OCI-LY7 (cell line): ENCODE results near the gene ZNF652. TPM values are rescaled to one million over a fixed set of nuclear protein-coding genes. Genes with fewer than 3 reads are reported as not detected.

Experiments
- BruUV-seq: library from RNA; stranded (reverse); fragments of 400-500 nt; replicated peaks from 2 replicates; lab custom pipeline; 2021; lab: Mats Ljungman, UMichigan
- CTCF ChIA-PET: fragments of 300-600 bp; sonication (Branson Sonifier 250); formaldehyde crosslinking; loops from one replicate; lab custom pipeline; 2022; ENCODE audit warnings: antibody characterized with exemption; ENCODE audit not compliant: unreplicated experiment; lab: Charles Lee
- POLR2A ChIA-PET: fragments of 300-600 bp; sonication (Branson Sonifier 250); formaldehyde crosslinking; loops from one replicate; lab custom pipeline; 2022; ENCODE audit warnings: antibody characterized with exemption; lab: Charles Lee
- DNase-seq: peaks from one replicate; pipeline ENCODE4 v3.0.0-alpha.2; 2015; ENCODE audit warnings: low spot score
- H2AFZ ChIP-seq: fragments of 200-600 bp; sonication (generic), shearing (Covaris generic); 2 replicates; pipeline ENCODE4 v1.6.1; 2014; ENCODE audit warnings: mild to moderate bottlenecking, antibody characterized with exemption, low read length, moderate library complexity
- H3K27ac ChIP-seq: fragments of 200-600 bp; sonication (generic); 2 replicates; pipeline ENCODE4 v1.5.1; 2014; ENCODE audit warnings: mixed run types, low read depth, mild to moderate bottlenecking, moderate library complexity, low read length, inconsistent platforms; ENCODE audit not compliant: poor library complexity, severe bottlenecking
- H3K36me3 ChIP-seq: fragments of 200-600 bp; sonication (generic); 2 replicates; pipeline ENCODE4 v1.6.1; 2014; ENCODE audit warnings: mild to moderate bottlenecking, antibody characterized with exemption, low read length, moderate library complexity, mixed read lengths; ENCODE audit not compliant: insufficient read depth
- H3K4me1 ChIP-seq: fragments of 200-600 bp; sonication (generic); 2 replicates; pipeline ENCODE4 v1.5.1; 2014; ENCODE audit warnings: mild to moderate bottlenecking, low read length; ENCODE audit not compliant: insufficient read depth, poor library complexity, severe bottlenecking
- H3K4me2 ChIP-seq: fragments of 200-600 bp; sonication (generic); 2 replicates; pipeline ENCODE4 v1.6.1; 2014; ENCODE audit warnings: mild to moderate bottlenecking, low read length
- H3K4me3 ChIP-seq: fragments of 200-600 bp; sonication (generic); 2 replicates; pipeline ENCODE4 v1.5.1; 2014; ENCODE audit warnings: mild to moderate bottlenecking, low read depth, low read length; ENCODE audit not compliant: poor library complexity, severe bottlenecking
- H3K79me2 ChIP-seq: fragments of 200-600 bp; sonication (generic); 2 replicates; pipeline ENCODE4 v1.6.1; 2016; ENCODE audit warnings: low read depth, mild to moderate bottlenecking, low read length, moderate library complexity, mixed read lengths; ENCODE audit not compliant: insufficient read depth
- H3K9me2 ChIP-seq: fragments of 200-600 bp; sonication (generic); 2 replicates; pipeline ENCODE4 v1.6.1; 2016; ENCODE audit warnings: mild to moderate bottlenecking, low read length, mixed read lengths; ENCODE audit not compliant: insufficient read depth
- H3K9me3 ChIP-seq: fragments of 200-600 bp; sonication (generic); 2 replicates; pipeline ENCODE4 v1.6.1; 2014; ENCODE audit warnings: mild to moderate bottlenecking, mixed run types, low read length, mixed read lengths
- H4K20me1 ChIP-seq: fragments of 200-600 bp; sonication (generic); 2 replicates; pipeline ENCODE4 v1.6.1; 2014; ENCODE audit warnings: mild to moderate bottlenecking, antibody characterized with exemption, low read length, moderate library complexity, mixed read lengths; ENCODE audit not compliant: insufficient read depth
- EZH2phosphoT487 ChIP-seq: fragments of 200-600 bp; sonication (generic); IDR thresholded peaks from 2 replicates; pipeline ENCODE4 v1.6.1; 2018; ENCODE audit warnings: low read depth, borderline replicate concordance, mild to moderate bottlenecking, mixed run types, antibody characterized with exemption, low read length, moderate library complexity, mixed read lengths
- intact Hi-C: fragments of 100-400 bp; cut with micrococcal nuclease; formaldehyde crosslinking; loops from one replicate; pipeline ENCODE4 v1.10.0; 2022; ENCODE audit not compliant: unreplicated experiment
- total RNA-seq, 2 experiments: library from RNA; depleted of rRNA in 1 of 2; stranded (reverse); fragments of >200 nt in 1 of 2; shearing (Covaris generic) in 1 of 2; gene quantifications; 2 replicates each; pipeline ENCODE4 v1.2.3, GENCODE V29; 2014 to 2022
- TF ChIP-seq, protein P1 (sequence below): fragments of 200-600 bp; sonication (generic); conservative IDR thresholded peaks from 2 replicates; pipeline ENCODE4 v1.5.1; 2014; ENCODE audit warnings: mild to moderate bottlenecking, antibody characterized with exemption, low read length, moderate library complexity, mixed read lengths

Gene ZNF652
- total RNA-seq, 2 experiments from 2014 or later = 36.8 to 69.7 TPM

DNA sequence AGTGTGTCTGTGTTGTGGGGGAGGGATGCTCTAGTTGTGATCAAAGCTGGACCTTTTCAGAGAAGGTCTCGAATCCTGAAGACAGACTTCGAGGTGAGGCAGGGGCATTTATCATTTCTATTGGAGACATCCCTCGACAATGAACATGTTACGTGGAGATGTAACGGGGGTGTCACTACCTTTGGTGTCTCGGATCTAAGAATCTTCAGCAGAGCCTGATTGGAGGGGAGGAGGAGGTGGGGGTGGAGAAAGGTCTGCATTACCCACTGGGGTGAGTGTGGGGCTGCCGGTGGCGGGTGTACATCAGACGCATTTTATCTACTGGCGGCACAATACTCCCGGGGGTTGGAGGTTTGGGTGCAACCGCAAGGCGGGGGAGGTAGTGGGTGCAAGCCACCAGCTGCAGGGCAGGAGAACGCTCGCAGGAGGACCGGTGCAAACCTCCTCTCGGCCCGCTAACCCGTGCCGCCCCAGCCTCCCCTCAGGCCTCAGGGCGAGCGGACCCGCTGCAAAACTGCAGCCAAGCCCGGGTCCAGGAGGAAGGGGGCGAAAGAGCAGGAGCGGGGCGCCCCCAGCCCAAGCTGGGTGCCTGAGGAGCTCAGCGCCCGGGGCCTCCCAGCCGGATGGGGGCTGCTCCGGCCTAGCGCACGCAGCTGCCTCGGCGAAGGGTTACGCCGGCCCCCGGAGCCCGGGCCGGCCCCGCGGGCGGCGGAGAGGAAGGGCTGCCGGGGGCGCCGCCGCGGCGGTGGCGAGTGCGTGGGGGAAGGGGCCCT lies 735 bp downstream of the ZNF652 start:
- intact Hi-C loops = loop anchor here (2.0 kb wide), 1 partner anchor 33 kb away; no protein-coding TSS in a partner anchor
- H2AFZ ChIP-seq = no peak overlapping the region; the same call in 1 of the 2 replicates
- H4K20me1 ChIP-seq = peaks cover 33% of the 10 kb centered on the region
- H3K9me3 ChIP-seq = no peaks in the 10 kb centered on the region
- no peak for TF ChIP-seq EZH2phosphoT487
- TF ChIP-seq, protein P1, sequence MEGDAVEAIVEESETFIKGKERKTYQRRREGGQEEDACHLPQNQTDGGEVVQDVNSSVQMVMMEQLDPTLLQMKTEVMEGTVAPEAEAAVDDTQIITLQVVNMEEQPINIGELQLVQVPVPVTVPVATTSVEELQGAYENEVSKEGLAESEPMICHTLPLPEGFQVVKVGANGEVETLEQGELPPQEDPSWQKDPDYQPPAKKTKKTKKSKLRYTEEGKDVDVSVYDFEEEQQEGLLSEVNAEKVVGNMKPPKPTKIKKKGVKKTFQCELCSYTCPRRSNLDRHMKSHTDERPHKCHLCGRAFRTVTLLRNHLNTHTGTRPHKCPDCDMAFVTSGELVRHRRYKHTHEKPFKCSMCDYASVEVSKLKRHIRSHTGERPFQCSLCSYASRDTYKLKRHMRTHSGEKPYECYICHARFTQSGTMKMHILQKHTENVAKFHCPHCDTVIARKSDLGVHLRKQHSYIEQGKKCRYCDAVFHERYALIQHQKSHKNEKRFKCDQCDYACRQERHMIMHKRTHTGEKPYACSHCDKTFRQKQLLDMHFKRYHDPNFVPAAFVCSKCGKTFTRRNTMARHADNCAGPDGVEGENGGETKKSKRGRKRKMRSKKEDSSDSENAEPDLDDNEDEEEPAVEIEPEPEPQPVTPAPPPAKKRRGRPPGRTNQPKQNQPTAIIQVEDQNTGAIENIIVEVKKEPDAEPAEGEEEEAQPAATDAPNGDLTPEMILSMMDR = no peak
- peak overlapping the region; percentile 89 for H3K4me3 ChIP-seq
- no peaks in the 10 kb centered on the region for H3K36me3 ChIP-seq
- peak; percentile 86 for DNase-seq
- POLR2A ChIA-PET = interaction anchor here (0.5 kb wide), 1 partner anchor 469 kb away, joined by 4 read pairs; no protein-coding TSS in a partner anchor
- H3K9me2 ChIP-seq = no peaks in the 10 kb centered on the region
- no TSS peak for BruUV-seq
- H3K79me2 ChIP-seq = peaks cover 48% of the 10 kb centered on the region
- H3K27ac ChIP-seq = peak overlapping the region; percentile 88
- peaks cover 51% of the 10 kb centered on the region for H3K4me1 ChIP-seq
- CTCF ChIA-PET = no interaction called here
- peak overlapping the region; percentile 99 for H3K4me2 ChIP-seq

DNA sequence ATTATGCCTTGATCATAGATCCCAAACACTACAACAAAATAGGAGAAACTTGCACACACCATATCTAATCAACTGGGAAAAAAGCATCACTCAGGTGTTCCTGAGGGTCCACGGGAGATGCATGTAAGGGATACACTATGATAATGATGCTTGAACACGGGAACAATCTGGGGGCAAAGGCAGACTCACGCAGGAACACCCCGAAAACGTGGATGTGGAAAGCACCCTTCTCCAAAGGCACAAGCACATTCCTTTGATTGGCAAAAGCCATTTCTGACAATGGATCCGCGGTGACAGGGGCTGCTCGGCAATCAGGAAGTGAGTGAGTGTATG lies 1.3 kb downstream of the ZNF652 start:
- Histone ChIP-seq H3K4me1 (peaks cover 49% of the 10 kb centered on the region), H3K9me3 (no peaks in the 10 kb centered on the region), H3K36me3 (no peaks in the 10 kb centered on the region), H3K4me2 (peak overlapping the region; percentile 99), H4K20me1 (peaks cover 33% of the 10 kb centered on the region), H3K27ac (peak overlapping the region; percentile 88), H3K9me2 (no peaks in the 10 kb centered on the region), H2AFZ (no peak overlapping the region; the same call in 1 of the 2 replicates), H3K79me2 (peaks cover 53% of the 10 kb centered on the region), H3K4me3 (peak overlapping the region; percentile 89)
- DNase-seq = no peak
- ChIA-PET CTCF (no interaction called here), POLR2A (interaction anchor here (0.6 to 0.8 kb wide), 2 partner anchors 20 to 44 kb away, joined by 3 to 4 read pairs; no protein-coding TSS in a partner anchor)
- intact Hi-C loops = loop anchor here (2.0 kb wide), 1 partner anchor 34 kb away; no protein-coding TSS in a partner anchor
- no peak for TF ChIP-seq EZH2phosphoT487
- TF ChIP-seq, protein P1 = no peak
- no TSS peak for BruUV-seq
